Measurements from ENCODE around the gene ANO6.

Gene ANO6

DNA sequence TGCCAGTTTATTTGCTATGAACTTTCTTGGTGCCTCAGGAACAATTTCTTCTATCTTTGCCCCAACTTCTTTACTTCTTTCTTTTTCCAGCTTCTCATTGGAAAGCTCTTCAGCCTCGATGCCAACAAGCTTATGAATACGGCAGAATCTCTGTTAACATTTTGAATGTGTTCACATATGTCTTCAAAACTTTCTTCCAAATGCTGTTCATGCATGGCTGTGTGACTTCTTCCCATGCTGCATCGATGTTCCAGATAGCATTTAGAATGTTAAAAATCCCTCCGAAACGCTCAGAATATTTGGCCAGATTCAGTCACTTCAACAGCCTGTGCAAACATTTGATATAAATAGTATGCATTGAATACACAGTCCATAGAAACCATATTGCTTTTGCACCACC lies 265.9 kb downstream of the ANO6 start:
- Histone ChIP-seq H2AFZ (ENCODE audit: low read length) (no peak overlapping the region), H3K9me2 (replicated peaks; ENCODE audit: insufficient read depth, low read length) (no peaks in the 10 kb centered on the region), H3K27me3 (replicated peaks; ENCODE audit: insufficient read depth, low read length) (no peaks in the 10 kb centered on the region), H3K9ac (ENCODE audit: low read length) (no peak overlapping the region), H4K20me1 (ENCODE audit: insufficient read depth, low read length) (no peaks in the 10 kb centered on the region), H3K36me3 (replicated peaks; ENCODE audit: insufficient read depth, low read length) (no peaks in the 10 kb centered on the region), H3K4me1 (ENCODE audit: low read length) (no peaks in the 10 kb centered on the region), H3K79me2 (ENCODE audit: low read length) (no peaks in the 10 kb centered on the region), H3K4me2 (ENCODE audit: low read depth, low read length) (no peak overlapping the region), H3K27ac (ENCODE audit: low read length) (no peak overlapping the region), H3K9me3 (replicated peaks; ENCODE audit: insufficient read depth, low read length) (0 out of 2 replicates have a peak, but pooled peaks cover 4% of the 10 kb centered on the region), H3F3A (ENCODE audit: insufficient read depth, low read length) (no peaks in the 10 kb centered on the region), H3K4me3 (ENCODE audit: low read length) (no peak overlapping the region)
- no peak for DNase-seq
- TF ChIP-seq EZH2phosphoT487 (IDR thresholded peaks at IDR 0.05; ENCODE audit: low read length) (no peak), EZH2 (optimal IDR thresholded peaks at IDR 0.05; ENCODE audit: low read depth, low read length) (no peak)
- TF ChIP-seq, protein P1, sequence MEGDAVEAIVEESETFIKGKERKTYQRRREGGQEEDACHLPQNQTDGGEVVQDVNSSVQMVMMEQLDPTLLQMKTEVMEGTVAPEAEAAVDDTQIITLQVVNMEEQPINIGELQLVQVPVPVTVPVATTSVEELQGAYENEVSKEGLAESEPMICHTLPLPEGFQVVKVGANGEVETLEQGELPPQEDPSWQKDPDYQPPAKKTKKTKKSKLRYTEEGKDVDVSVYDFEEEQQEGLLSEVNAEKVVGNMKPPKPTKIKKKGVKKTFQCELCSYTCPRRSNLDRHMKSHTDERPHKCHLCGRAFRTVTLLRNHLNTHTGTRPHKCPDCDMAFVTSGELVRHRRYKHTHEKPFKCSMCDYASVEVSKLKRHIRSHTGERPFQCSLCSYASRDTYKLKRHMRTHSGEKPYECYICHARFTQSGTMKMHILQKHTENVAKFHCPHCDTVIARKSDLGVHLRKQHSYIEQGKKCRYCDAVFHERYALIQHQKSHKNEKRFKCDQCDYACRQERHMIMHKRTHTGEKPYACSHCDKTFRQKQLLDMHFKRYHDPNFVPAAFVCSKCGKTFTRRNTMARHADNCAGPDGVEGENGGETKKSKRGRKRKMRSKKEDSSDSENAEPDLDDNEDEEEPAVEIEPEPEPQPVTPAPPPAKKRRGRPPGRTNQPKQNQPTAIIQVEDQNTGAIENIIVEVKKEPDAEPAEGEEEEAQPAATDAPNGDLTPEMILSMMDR (IDR thresholded peaks at IDR 0.05; ENCODE audit: low read length), result no peak

DNA sequence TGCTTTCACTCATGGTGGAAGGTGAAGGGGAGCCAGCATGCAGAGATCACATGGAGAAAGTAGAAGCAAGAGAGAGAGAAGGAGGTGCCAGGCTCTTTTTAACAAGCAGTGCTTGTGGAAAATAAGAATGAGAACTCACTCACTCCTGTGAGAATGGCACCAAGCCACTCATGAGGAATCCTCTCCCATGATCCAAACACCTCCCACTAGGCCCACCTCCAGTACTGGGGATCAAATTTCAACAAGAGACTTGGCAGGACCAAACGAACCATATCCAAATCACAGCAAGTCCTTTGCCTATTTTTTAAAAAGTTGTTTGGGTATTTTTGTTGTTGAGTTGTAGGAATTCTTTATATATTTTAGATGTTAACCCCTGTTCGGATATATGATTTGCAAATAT lies 267.7 kb downstream of the ANO6 start:
- Histone ChIP-seq H3F3A (ENCODE audit: insufficient read depth, low read length) (no peaks in the 10 kb centered on the region), H3K4me2 (ENCODE audit: low read depth, low read length) (no peak overlapping the region), H2AFZ (ENCODE audit: low read length) (no peak overlapping the region), H3K9me2 (replicated peaks; ENCODE audit: insufficient read depth, low read length) (no peaks in the 10 kb centered on the region), H3K79me2 (ENCODE audit: low read length) (no peaks in the 10 kb centered on the region), H3K4me3 (ENCODE audit: low read length) (no peak overlapping the region), H3K4me1 (ENCODE audit: low read length) (no peaks in the 10 kb centered on the region), H3K9ac (ENCODE audit: low read length) (no peak overlapping the region), H4K20me1 (ENCODE audit: insufficient read depth, low read length) (no peaks in the 10 kb centered on the region), H3K27ac (ENCODE audit: low read length) (no peak overlapping the region), H3K36me3 (replicated peaks; ENCODE audit: insufficient read depth, low read length) (no peaks in the 10 kb centered on the region), H3K27me3 (replicated peaks; ENCODE audit: insufficient read depth, low read length) (no peaks in the 10 kb centered on the region), H3K9me3 (replicated peaks; ENCODE audit: insufficient read depth, low read length) (0 out of 2 replicates have a peak, but pooled peaks cover under 1% of the 10 kb centered on the region)
- DNase-seq, result no peak
- TF ChIP-seq EZH2phosphoT487 (IDR thresholded peaks at IDR 0.05; ENCODE audit: low read length) (no peak), EZH2 (optimal IDR thresholded peaks at IDR 0.05; ENCODE audit: low read depth, low read length) (no peak)
- TF ChIP-seq, protein P1 (IDR thresholded peaks at IDR 0.05; ENCODE audit: low read length), result no peak
